ENCODE data around the gene LRP1B.

- TF ChIP-seq ZNF8 (CRISPR knock-in tag; IDR thresholded peaks at IDR 0.05) (no peak), PATZ1 (CRISPR knock-in tag; IDR thresholded peaks at IDR 0.05; ENCODE audit: borderline replicate concordance) (no peak), ZFP3 (CRISPR knock-in tag; IDR thresholded peaks at IDR 0.05) (no peak), ARNTL (CRISPR knock-in tag; IDR thresholded peaks at IDR 0.05; ENCODE audit: borderline replicate concordance, low read depth) (no peak), ZFP30 (CRISPR knock-in tag; IDR thresholded peaks at IDR 0.05) (no peak), CSDC2 (CRISPR knock-in tag; IDR thresholded peaks at IDR 0.05) (no peak), PPARA (CRISPR knock-in tag; IDR thresholded peaks at IDR 0.05; ENCODE audit: borderline replicate concordance) (no peak), ZNF565 (CRISPR knock-in tag; conservative IDR thresholded peaks at IDR 0.05; ENCODE audit: low read depth) (no peak), ZC3H10 (CRISPR knock-in tag; IDR thresholded peaks at IDR 0.05) (no peak), RARB (CRISPR knock-in tag; IDR thresholded peaks at IDR 0.05) (no peak), POU6F1 (CRISPR knock-in tag; IDR thresholded peaks at IDR 0.05; ENCODE audit: borderline replicate concordance, low read depth) (no peak), BACH2 (CRISPR knock-in tag; IDR thresholded peaks at IDR 0.05; ENCODE audit: borderline replicate concordance) (no peak)
These were observed 1065.8 kb downstream of the LRP1B start for GRCh38 chr2:141065042-141065441.

Measured in SK-N-SH treated with all-trans-retinoic acid at 6 μM for 48 hours (cell line).